Thyroid gland (tissue), 4 donors: ENCODE data around the gene WNT4. TPM values are rescaled to one million over a fixed set of nuclear protein-coding genes. Genes with fewer than 3 reads are reported as not detected.

ENCODE experiments used
- DNase-seq, 2 donors: peaks; one replicate each; pipeline ENCODE4 v3.0.0-alpha.2; 2019
- H3K27ac ChIP-seq, 3 donors: fragments of 200-600 bp; sonication (generic); 1 replicate in 2 of 3; 2 replicates in 1 of 3; pipeline ENCODE4 v1.5.1; 2016 to 2019; ENCODE audit warnings: mild to moderate bottlenecking in 1 of 3, moderate library complexity in 1 of 3
- H3K27me3 ChIP-seq: fragments of 200-600 bp; sonication (generic); one replicate; pipeline ENCODE4 v1.5.1; 2019
- H3K36me3 ChIP-seq, 2 donors: fragments of 200-600 bp; sonication (generic); one replicate each; pipeline ENCODE4 v1.5.1; 2016 to 2019
- H3K4me1 ChIP-seq, 2 donors: fragments of 200-600 bp; sonication (generic); one replicate each; pipeline ENCODE4 v1.5.1; 2017 to 2019
- H3K4me3 ChIP-seq, 3 donors: fragments of 200-600 bp; sonication (generic); replicated peaks in 1 of 3; 1 replicate in 2 of 3; 2 replicates in 1 of 3; pipeline ENCODE4 v1.5.1; 2016; ENCODE audit warnings: mild to moderate bottlenecking in 1 of 3
- H3K9me3 ChIP-seq: fragments of 200-600 bp; sonication (generic); one replicate; pipeline ENCODE4 v1.5.1; 2017
- CTCF ChIP-seq, 6 experiments: fragments of 200-600 bp in 3 of 6; fragments of 450-650 bp in 3 of 6; sonication (generic) in 3 of 6; IDR thresholded peaks; one replicate each; pipeline ENCODE4 v1.5.1; 2016 to 2019; ENCODE audit warnings: antibody characterized with exemption in 6 of 6, mild to moderate bottlenecking in 2 of 6, inconsistent platforms in 1 of 6, moderate library complexity in 1 of 6
- POLR2A ChIP-seq, 2 donors: fragments of 450-650 bp; IDR thresholded peaks; one replicate each; pipeline ENCODE4 v1.6.1; 2017; ENCODE audit warnings: antibody characterized with exemption in 2 of 2, mild to moderate bottlenecking in 2 of 2, moderate library complexity in 1 of 2
- WGBS, 2 donors: methylation state at CpG; one replicate each; pipeline ENCODE4 v1.1.5; 2017; 5-methylcytosine and 5-hydroxymethylcytosine counted together
- intact Hi-C: fragments of 100-400 bp; cut with DNase I; formaldehyde crosslinking; loops from one replicate; pipeline ENCODE4 v1.15.1; 2023
- total RNA-seq, 4 donors: library from RNA; depleted of rRNA; stranded (reverse); fragments of >200 nt; gene quantifications; one replicate each; pipeline ENCODE4 v1.2.3, GENCODE V29; 2016

Gene WNT4
- total RNA-seq, 4 donors from 2014 or later: 0.29 to 3.0 (median 0.43) TPM

DNA sequence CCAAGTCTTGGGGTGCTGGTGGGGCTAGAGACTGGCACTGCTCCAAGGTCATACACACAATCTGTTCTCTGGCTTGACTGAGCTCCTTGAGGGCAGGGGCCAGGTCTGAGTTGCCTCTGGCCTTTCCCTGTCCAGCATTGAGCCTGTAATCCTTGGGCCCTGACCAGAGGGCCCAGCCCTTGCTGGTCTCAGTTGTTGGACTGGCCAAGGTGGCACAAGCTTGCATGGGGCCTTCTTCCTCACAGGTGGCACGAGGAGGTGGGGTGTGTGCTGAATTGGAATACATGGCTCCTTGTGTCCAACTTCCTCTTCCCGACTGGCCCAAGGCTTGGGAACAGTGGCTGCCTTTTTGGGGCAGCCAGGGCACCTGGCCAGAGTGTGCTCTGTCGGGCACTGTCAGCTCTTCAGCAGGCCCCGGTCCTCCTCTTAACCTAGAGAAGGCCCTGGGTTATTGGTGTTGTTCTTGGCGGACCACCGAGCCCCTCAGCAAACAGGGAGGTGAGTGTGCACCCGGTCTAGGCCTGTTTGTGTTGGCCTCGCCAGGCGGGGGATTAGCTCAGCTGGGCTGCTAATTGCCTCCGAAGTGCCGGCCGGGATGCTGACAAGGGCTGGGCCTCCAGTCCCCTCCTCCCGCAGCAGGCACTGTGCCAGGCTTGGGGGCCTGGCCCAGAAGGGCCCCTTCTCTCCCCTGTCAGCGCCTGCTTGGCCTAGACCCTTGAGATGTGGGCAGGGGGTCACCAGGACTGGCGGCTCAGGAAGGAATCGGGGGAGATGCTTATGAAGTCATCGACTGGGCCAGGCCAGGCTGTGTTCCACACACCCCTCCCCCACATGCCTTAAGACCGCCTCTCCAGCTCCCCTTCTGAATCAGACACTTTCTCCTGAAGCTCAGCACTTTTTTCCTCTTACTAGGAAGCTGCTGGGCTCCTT lies 28.5 kb downstream of the WNT4 start:
- 51 to 56% methylated on average over 7 of the region's 18 CpGs for WGBS, 2 donors
- Histone ChIP-seq H3K27me3 (no peaks in the 10 kb centered on the region), H3K27ac (peak overlapping the region in 2 of 3 donors; percentile 12 to 23), H3K36me3 (no peaks in the 10 kb centered on the region), H3K9me3 (no peaks in the 10 kb centered on the region), H3K4me1 (peaks cover 13 to 38% of the 10 kb centered on the region in 2 donors), H3K4me3 (no peak overlapping the region)
- DNase-seq: no peak
- intact Hi-C loops: no loop called here
- TF ChIP-seq POLR2A (IDR thresholded peaks at IDR 0.05) (no peak), CTCF (IDR thresholded peaks at IDR 0.05) (no peak)

DNA sequence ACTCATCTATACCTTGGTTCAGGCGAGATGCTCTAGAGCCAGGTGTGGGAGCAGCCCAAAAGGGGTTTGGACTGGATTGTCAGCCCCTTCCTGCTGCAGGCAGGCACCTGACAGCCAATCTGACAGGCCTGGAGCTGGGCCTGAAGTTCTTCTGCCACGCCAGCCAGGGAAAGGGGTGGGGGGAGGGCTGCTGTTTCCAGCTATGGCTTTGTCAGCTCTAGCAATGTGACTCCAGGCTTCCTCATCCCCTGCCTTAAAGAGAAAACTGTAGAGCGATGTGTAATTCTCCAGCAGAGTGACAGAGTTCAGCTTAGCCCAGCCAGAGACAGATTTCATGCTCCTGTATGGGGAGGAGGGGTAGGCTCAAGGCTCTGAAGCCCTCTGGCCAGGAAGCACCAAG lies 30.3 kb downstream of the WNT4 start:
- intact Hi-C loops: no loop called here
- no peak for DNase-seq
- H3K27ac ChIP-seq: no peak overlapping the region
- TF ChIP-seq POLR2A (IDR thresholded peaks at IDR 0.05) (no peak), CTCF (IDR thresholded peaks at IDR 0.05) (no peak)
- no peaks in the 10 kb centered on the region for H3K9me3 ChIP-seq
- no peaks in the 10 kb centered on the region for H3K27me3 ChIP-seq
- 90 to 92% methylated on average over 2 to 3 of the region's 3 CpGs for WGBS, 2 donors
- H3K36me3 ChIP-seq: no peaks in the 10 kb centered on the region
- H3K4me1 ChIP-seq: peaks cover 13 to 34% of the 10 kb centered on the region in 2 donors
- no peak overlapping the region for H3K4me3 ChIP-seq

- no peak for DNase-seq
- H3K4me1 ChIP-seq: peaks cover 13 to 25% of the 10 kb centered on the region in 2 donors
- no peaks in the 10 kb centered on the region for H3K9me3 ChIP-seq
- TF ChIP-seq POLR2A (IDR thresholded peaks at IDR 0.05) (no peak), CTCF (IDR thresholded peaks at IDR 0.05) (no peak)
- WGBS, 2 donors: 80 to 89% methylated on average over 3 of the region's 3 CpGs
- H3K36me3 ChIP-seq: no peaks in the 10 kb centered on the region
- intact Hi-C loops: no loop called here
- H3K27ac ChIP-seq: no peak overlapping the region
- no peaks in the 10 kb centered on the region for H3K27me3 ChIP-seq
- no peak overlapping the region for H3K4me3 ChIP-seq
Observed at GRCh38 chr1:22111620-22112019, 31.3 kb downstream of the WNT4 start.

DNA sequence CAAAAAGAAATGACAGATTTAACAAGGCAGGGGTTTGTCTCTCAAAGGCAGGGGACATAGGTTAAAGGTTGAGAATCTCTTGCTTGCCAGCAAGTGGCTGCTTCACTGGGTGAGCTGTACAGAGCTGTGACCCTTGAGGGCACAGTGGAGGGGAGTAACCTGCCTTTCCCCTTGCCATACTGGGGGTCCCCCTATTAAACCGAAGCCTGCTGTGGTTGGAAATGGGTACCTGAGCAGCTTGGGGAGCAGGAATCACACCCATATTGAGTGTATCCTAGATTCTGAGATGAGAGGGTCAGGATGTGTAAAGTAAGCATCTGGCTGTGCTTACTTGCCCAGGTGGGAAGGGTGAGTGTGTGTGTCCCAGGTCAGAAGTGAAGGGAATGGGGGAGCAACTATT lies 31.8 kb downstream of the WNT4 start:
- no peak overlapping the region for H3K27ac ChIP-seq
- no peak for DNase-seq
- no peaks in the 10 kb centered on the region for H3K36me3 ChIP-seq
- 92% methylated on average over 1 of the region's 1 CpG for WGBS, 2 donors
- intact Hi-C loops: no loop called here
- no peak for TF ChIP-seq POLR2A (IDR thresholded peaks at IDR 0.05)
- TF ChIP-seq CTCF (IDR thresholded peaks at IDR 0.05): no peak
- no peaks in the 10 kb centered on the region for H3K9me3 ChIP-seq
- no peaks in the 10 kb centered on the region for H3K27me3 ChIP-seq
- peaks cover 9 to 24% of the 10 kb centered on the region in 2 donors for H3K4me1 ChIP-seq
- H3K4me3 ChIP-seq: no peak overlapping the region

DNA sequence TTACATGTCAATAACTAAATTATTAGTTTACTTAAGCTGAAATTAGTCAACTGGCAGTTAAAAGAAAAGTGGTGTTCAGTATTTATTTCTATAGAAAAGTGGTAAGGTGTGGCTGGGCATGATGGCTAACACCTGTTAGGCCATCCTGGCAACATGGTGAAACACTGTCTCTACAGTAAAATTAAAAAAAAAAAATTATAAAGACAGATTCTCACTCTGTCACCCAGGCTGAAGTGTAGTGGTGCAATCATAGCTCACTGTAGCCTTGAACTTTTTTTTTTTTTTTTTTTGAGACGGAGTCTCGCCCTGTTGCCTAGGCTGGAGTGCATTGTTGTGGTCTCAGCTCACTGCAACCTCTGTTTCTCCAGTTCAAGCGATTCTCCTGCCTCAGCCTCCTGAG lies 32.9 kb downstream of the WNT4 start:
- Histone ChIP-seq H3K27ac (no peak overlapping the region), H3K4me1 (peaks cover 9 to 15% of the 10 kb centered on the region in 2 donors), H3K27me3 (no peaks in the 10 kb centered on the region), H3K4me3 (no peak overlapping the region), H3K9me3 (no peaks in the 10 kb centered on the region), H3K36me3 (no peaks in the 10 kb centered on the region)
- no peak for DNase-seq
- TF ChIP-seq CTCF (IDR thresholded peaks at IDR 0.05) (no peak), POLR2A (IDR thresholded peaks at IDR 0.05) (no peak)
- intact Hi-C loops: no loop called here
- 98 to 99% methylated on average over 3 of the region's 3 CpGs for WGBS, 2 donors
